GM19099 (cell line): ENCODE results near the gene ZNF48.

Experiments
- POLR2A ChIP-seq: IDR thresholded peaks from 3 replicates; pipeline ENCODE4 v1.6.1; 2011; ENCODE audit warnings: low read depth; ENCODE audit not compliant: insufficient read length; ENCODE audit errors: extremely low read depth

ZNF48 gene

DNA sequence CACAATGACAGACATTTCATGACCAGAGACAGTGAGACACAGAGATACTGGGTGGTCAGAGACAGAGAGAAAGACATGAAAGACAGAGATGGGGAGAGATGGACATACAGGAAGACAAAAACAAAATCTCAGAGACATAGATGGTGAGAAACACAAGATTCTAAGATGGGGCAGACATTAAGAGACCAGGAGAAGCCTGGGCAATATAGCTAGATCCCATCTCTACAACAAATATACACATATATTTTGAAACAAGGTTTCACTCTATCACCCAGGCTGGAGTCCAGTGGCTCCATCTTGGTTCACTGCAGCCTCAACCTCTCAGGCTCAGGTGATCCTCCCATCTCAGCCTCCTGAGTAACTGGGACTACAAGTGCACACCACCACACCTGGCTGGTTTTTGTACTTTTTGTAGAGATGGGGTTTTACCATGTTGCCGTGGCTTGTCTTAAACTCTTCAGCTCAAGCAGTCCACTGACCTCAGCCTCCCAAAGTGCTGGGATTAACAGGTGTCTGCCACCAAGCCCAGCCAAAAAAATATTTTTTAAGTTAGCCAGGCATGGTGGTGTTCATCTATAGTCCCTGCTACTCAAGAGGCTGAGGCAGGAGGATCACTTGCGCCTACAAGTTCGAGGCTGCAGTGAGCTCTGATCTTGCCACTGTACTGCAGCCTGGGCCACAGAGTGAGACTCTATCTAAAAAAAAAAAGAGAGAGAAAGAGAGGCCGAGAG, 15.0 kb upstream of the ZNF48 start:
- TF ChIP-seq POLR2A = no peak

DNA sequence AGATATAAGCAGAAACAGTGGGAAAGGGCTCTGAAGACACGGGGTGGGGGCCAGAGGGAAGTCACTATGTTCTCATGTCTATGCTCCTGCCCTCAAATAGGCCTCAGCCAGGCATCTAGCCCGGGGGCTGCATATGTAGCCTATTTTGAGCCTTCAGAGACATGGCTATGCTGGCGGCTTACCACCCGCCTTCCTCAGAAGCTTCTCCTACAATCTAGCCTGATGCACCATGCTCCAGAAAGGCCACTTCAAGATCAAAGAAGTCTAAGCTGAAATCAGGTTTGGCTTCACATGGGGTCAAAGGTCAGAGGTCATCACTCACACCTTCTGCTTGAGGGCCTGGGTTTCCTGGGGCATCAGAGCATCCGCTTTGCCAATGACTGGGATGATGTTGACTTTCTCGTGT, 14.4 kb upstream of the ZNF48 start:
- TF ChIP-seq POLR2A = no peak

DNA sequence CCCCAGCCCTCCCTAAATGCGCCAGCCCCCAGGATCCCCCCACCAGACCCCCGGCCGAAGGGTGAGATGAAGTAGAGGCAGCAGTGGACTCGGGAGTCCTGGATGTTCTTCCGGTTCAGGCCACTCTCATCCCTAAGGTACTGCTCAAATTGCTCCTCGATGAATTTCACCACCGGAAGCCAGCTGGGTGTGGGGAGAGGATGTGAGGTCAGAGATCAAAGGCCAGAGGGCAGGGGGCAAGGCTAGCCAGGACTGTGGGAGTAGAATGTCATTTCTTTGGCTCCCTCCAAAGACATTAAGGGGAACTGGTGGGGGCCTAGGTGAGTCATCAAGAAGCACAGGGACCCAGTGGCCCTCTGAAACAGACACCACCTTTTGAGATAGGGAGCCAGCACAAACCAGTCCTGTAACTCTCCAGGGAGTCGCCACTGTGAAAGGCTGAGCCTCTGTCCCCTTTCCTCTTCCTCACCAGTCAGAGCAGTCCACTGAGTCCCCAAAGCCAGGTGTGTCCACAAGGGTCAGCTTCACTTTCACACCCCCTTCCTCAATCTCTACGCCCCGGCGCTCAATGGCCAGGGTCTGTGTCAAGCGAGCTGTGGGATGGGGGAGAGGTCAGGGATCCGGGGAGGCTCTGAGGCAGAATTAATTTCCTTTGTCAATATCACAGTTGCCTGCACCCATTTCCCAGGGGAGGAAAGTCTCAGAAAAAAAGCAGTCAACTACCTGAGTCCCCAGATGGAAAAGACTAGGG, 13.8 kb upstream of the ZNF48 start:
- TF ChIP-seq POLR2A = no peak

DNA sequence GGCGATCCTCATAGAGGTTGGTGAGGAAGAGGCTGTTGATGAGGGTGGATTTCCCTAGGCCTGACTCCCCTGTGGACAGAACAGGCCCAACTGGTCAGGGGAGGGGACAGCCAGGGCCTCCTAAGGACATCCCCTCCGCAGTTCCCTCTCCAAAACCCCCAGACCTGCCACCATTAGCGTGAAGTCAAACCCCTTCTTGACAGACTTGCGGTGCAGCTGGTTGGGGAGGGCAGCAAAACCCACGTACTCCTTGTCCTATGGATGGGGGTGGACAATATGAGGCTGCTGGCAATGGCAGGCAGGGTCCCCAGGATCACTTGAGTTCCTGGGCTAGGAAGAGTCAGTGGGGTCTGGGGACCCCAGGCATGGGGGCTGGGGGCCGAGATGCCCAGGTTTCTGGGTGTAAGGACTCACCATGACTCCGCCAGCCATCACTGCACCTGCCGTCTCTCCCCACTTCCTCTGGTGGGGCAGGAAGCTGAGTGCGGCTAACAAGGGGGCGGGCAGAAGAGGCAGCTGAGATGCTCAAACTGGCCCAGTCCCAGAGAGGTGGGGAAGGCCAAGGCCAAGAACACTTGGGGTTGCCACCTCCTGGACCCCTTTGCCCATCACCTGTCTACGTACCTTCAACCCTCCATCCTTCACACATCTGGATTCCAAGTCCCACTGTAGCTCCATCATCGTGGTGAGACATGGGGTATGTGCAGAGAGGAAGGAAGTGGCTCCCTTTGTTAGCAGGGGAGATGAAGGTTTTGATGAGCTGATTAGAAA, 12.9 kb upstream of the ZNF48 start, which contains the start of gene SEPTIN1:
Gene SEPTIN1, minus strand, starts transcription at position 451 of the 771 bp plus-strand sequence. Its CDS starts 19 bp downstream, at position 432.
- peak; percentile 77 for TF ChIP-seq POLR2A

DNA sequence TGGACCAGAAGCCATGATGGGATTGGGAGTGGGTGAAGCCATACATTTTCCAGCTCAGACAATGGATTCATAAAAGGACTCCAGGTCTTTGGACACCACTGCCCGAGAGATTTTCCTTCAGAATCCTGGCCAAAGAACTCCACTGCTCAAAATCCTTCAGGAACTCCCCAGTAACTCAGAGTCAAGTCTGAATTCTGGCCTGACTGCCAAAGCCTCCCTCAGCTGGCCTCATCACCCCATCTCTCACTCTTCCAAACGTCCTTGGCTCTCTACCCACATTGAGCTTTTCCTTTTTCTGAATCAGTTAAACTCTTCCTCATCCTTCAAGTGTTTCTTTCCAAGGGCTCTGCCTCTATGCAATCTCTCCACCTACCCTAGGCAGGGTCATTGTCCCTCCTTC, 11.7 kb upstream of the ZNF48 start:
- no peak for TF ChIP-seq POLR2A

DNA sequence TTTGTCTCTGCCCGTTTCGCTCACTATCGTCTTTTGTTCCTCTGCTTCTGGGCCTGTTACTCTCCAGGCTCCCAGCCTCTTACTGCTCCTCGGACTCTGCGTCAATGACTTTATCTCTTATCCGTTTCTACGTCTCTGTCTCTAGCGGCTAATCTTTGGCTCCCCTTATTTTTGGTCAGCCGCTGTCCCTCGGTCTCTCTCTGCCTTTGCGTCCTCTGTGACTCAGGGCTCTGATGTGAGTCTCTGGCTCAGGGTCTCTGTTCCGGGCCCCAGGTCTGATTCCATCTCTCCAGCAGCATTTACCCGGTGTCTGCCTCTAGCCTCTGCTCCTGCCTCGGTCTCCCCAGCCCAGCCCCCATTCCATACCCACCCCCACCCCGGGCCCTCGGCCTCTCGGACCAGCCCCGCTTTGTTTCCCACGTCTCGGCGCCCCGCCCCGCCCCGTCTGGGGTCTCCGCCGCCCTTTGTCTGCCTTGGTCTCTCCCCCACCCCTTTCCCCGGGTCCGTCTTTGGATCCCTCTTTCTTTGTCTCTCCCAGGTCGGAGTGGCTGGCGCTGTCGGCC, 547 bp upstream of the ZNF48 start:
- TF ChIP-seq POLR2A = no peak

DNA sequence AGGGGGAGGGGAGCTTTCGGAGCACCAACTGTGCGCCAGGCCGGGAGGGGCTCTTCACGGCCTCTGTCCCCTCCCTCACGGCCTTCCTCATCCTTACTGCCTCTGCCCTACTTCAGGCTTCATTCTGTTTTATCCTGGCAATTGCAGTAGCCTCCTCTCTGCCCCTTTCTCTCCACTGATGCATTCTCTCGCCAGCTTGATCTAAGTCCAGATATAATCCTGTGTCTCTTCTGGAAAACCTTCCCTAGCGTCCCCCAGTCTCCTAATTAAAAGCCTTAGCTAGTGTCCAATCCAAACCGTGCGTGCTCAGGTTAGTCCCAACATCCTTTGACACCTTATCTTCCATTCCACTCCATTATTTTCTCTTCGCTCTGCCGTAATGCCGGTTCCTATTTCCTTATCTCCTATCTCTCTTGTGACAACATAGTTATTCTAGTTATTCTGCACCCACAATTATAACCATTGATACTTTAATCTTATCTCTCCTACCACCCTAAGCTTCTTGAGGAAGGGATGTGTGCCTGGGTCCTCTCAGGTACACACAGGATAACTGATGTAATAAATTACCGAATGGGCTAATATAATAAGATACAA, 869 bp downstream of the ZNF48 start:
- no peak for TF ChIP-seq POLR2A

DNA sequence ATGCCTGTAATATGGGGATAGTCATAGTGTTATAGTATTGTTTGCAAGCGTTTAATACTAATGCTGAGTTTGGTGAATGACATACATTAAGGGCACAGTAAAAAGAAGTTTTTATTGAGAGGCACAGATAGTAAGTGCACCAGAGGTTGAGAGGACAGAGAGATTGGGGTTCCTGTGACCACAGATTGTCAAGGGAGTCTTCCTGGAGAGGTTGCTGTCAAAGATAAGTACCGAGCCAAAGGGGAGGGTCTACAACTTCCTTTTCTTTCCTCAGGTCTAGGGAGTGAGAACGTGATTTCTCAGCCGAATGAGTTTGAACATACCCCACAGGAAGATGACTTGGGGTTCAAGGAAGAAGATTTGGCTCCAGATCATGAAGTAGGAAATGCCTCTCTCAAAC, 1.8 kb downstream of the ZNF48 start:
- no peak for TF ChIP-seq POLR2A

DNA sequence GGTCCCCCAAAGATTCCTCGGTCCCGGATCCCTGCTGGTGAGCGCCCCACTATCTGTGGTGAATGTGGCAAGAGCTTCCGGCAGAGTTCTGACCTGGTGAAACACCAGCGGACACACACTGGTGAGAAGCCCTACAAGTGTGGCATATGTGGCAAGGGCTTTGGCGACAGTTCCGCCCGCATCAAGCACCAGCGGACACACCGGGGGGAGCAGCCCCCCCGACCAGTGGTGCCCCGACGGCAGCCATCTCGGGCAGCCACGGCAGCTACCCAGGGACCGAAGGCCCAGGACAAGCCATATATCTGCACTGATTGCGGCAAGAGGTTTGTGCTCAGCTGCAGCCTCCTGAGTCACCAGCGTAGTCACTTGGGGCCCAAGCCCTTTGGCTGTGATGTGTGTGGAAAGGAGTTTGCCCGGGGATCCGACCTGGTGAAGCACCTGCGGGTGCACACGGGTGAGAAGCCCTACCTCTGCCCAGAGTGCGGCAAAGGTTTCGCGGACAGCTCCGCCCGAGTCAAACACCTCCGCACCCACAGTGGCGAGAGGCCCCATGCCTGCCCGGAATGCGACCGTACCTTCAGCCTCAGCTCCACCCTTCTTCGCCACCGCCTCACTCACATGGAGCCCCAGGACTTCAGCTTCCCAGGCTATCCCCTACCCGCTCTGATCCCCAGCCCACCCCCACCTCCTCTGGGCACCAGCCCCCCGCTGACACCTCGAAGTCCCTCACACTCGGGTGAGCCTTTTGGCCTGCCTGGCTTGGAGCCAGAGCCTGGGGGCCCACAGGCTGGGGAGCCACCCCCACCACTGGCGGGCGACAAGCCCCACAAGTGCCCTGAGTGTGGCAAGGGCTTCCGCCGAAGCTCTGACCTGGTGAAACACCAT, 2.8 kb downstream of the ZNF48 start:
- TF ChIP-seq POLR2A = no peak

DNA sequence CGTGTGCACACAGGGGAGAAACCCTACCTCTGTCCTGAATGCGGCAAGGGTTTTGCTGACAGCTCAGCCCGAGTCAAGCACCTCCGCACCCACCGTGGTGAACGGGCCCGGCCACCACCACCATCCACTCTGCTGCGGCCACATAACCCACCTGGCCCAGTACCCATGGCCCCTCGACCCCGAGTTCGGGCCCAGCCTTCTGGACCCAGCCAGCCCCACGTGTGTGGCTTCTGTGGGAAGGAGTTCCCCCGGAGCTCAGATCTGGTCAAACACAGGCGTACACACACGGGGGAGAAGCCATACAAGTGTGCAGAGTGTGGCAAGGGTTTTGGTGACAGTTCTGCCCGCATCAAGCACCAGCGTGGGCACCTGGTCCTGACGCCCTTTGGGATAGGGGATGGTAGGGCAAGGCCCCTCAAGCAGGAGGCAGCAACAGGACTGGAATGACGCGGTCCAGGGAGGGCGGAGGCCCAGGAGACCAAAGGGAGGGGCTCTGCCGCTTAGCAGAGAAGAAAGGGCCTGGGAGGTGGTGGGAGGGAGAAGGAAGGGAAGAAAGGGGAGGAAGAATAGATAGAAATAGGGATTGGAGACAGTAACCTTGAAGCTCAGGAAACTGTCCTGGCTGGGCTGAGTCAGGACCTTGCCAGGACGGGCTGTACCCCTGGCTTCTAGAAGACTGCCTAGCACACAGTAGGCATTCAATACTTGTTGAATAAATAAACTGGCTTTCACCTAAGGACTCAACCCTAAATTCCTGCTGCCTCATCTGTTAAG, 3.6 kb downstream of the ZNF48 start:
- no peak for TF ChIP-seq POLR2A

DNA sequence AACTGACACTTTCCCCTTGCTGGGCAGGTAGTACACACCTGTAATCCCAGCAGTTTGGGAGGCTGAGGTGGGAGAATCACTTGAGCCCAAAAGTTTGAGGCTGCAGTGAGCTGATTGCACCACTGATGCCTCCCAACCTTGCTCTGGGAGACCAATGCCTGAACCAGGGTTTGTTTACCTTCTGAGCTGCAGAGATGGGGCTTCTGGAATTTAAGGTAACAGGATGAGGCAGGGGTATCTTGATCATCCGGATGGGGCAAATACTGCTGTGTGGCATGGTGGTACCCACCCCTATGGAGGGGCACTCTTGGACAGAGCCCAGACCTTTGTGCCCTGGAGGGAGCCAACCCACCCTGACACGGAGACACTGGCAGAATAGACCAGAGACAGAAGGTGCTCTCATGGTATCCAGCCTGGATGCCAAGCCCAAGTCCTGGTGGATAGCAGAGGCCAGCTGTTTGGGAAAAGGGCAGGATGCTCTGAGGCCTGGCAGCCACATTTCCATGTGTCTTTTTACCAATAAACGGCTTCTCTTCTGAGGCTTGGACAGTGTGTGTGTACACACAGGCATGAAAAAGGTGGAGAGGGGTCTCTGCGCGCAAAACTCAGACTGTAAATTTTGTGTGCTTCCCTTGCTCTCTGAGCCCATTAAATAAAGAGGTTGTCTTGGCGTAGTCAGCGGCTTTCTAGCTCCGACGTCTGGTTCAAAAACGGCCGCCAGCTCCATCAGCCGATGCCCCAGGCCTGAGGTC, 4.4 kb downstream of the ZNF48 start:
- no peak for TF ChIP-seq POLR2A

DNA sequence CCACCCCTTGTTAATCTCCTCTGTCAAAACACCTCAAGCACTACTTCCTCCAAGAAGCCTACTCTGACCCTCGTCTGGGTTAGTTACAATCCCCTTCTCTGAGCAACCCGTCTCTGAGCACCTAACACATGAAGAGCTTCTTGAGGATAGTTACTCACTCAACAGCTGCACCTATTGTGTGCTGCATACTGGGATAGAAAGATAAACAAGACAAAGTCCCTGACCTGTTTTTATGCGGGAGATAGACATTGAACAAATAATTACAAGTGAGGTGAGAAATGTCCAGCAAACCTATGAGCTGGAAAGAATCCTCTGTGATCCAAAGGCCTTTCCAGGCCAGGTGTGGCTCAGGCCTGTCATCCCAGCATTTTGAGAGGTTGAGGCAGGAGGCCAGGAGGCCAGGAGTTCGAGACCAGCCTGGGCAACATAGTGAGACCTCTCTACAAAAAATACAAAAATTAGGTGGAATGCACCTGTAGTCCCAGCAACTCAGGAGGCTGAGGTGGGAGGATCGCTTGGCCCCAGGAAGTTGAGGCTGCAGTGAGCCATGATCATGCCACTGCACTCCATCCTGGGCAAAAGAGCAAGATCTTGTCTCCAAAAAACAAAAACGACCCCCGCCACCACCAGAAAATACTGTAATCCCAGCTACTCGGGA, 6.7 kb downstream of the ZNF48 start:
- TF ChIP-seq POLR2A = no peak
